Stimulated activated CD4-positive, alpha-beta T cell treated with anti-CD3 and anti-CD28 coated beads, Interleukin-4, amount 100 ng/mL, for 4 hours (primary cell): Measurements from ENCODE around the gene XRN2.

Experiments
- DNase-seq, 2 experiments: peaks; one replicate each; pipeline ENCODE4 v3.0.0-alpha.2; 2020

Gene XRN2

DNA sequence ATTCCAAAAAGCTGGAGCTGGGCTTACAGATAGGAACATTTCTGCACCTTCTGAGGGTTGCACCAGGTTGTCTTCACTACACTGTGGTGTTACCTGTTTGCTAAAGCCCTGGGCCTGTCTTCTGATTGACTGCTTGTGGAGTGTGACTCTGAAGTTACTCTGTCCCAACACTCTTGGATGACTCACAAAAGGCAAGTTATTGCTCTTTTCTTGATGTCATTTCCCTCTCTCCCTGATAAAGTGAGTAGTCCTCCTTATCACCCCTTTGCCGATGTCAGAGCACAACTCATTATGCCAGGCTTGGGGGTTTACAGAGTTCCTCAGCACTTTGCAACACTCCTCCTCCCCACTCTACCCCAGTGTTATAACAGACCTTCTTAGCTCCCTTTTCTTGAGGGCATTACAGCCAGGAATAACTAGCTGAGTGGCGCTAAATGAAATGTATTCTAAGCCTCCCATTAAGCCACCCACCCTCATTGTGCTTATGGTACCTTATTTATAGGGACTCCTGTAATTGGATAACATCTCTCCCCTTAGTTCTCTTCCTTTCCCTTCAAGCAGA, 130.3 kb downstream of the XRN2 start:
- no peak for DNase-seq

GRCh38 chr20:21435576-21435975, 132.4 kb downstream of the XRN2 start:
- no peak for DNase-seq

GRCh38 chr20:21436205-21436604, 133.1 kb downstream of the XRN2 start:
- no peak for DNase-seq

DNA sequence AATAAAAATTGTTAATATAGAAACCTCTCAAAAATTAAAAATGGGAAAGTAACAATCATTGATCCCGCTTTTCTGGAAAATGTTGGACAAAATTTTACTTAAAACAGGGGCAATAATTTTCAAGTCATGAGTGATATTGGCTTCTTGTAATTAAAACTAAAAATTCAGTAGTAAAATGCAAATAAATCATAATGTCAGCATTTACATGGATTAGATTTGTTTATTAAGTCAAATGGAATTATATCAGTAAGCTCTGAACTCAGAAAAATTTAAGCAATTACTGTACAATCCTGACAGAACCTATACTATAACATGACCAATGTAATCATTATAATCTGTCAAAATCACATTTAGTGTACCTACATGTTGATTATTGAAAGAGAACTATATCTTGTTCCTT, 134.1 kb downstream of the XRN2 start:
- DNase-seq, result no peak

GRCh38 chr20:21437816-21438215, 134.7 kb downstream of the XRN2 start:
- no peak for DNase-seq
